Measurements from ENCODE around the gene SLC39A11. TPM values are rescaled to one million over a fixed set of nuclear protein-coding genes. Genes with fewer than 3 reads are reported as not detected.

The SLC39A11 gene
- total and polyA plus RNA-seq, 2 of the 13 experiments (the other 11 are each of a cell fraction or from before 2014, with no cell fraction given), result 17.2 to 31.5 TPM

- no peak for TF ChIP-seq HNF1B (CRISPR knock-in tag; IDR thresholded peaks at IDR 0.05)
- no peak for TF ChIP-seq SALL2 (CRISPR knock-in tag; IDR thresholded peaks at IDR 0.05)
- TF ChIP-seq ZNF101 (CRISPR knock-in tag; IDR thresholded peaks at IDR 0.05; ENCODE audit: borderline replicate concordance, low read depth), result 0 out of 2 replicates have a peak, but pooled peaks have one; percentile 14
- TF ChIP-seq HNRNPL (IDR thresholded peaks at IDR 0.05; ENCODE audit: low read depth, low read length), result no peak
- no peak; the same call in 1 of the 2 replicates for TF ChIP-seq PAWR (CRISPR knock-in tag; IDR thresholded peaks at IDR 0.05; ENCODE audit: borderline replicate concordance)
- peak; percentile 47; the same call in 1 of the 2 replicates for TF ChIP-seq FOXO1 (CRISPR knock-in tag; IDR thresholded peaks at IDR 0.05)
- no peak for TF ChIP-seq PHF8 (CRISPR knock-in tag; IDR thresholded peaks at IDR 0.05)
- TF ChIP-seq ATAD3A (CRISPR knock-in tag; IDR thresholded peaks at IDR 0.05), result no peak
- no peak for TF ChIP-seq KLF11 (CRISPR knock-in tag; IDR thresholded peaks at IDR 0.05)
- no peak for TF ChIP-seq NR2F1 (CRISPR knock-in tag; IDR thresholded peaks at IDR 0.05)
- TF ChIP-seq RERE (CRISPR knock-in tag; IDR thresholded peaks at IDR 0.05; ENCODE audit: low read depth), result no peak
- no peak for TF ChIP-seq NFYB (CRISPR knock-in tag; IDR thresholded peaks at IDR 0.05)
- no peak for TF ChIP-seq NFAT5 (CRISPR knock-in tag; IDR thresholded peaks at IDR 0.05)
- peak; percentile 82 to 92; a peak in 3 of 4 replicates for TF ChIP-seq EP300 (IDR thresholded peaks at IDR 0.05; ENCODE audit: low read depth in 2 of 2, low read length in 2 of 2)
- TF ChIP-seq EP300 (CRISPR knock-in tag; IDR thresholded peaks at IDR 0.05; ENCODE audit: borderline replicate concordance), result peak; percentile 80
- TF ChIP-seq ELF1 (CRISPR knock-in tag; IDR thresholded peaks at IDR 0.05), result peak; percentile 69
- no peak for TF ChIP-seq NFE2L1 (CRISPR knock-in tag; IDR thresholded peaks at IDR 0.05; ENCODE audit: borderline replicate concordance)
Measured at GRCh38 chr17:73068322-73069153, 23.9 kb downstream of the SLC39A11 start (continued).

Data from HepG2 (cell line).